GM12878 (cell line): ENCODE data around the gene FLT4. TPM values are rescaled to one million over a fixed set of nuclear protein-coding genes. Genes with fewer than 3 reads are reported as not detected.

Experiments
- ATAC-seq: fragments of 200-7000 bp; cut with Tn5 transposase; 3 replicates; pipeline ENCODE4 v1.9.1; 2020; ENCODE audit warnings: mild to moderate bottlenecking, moderate library complexity
- BruUV-seq: library from RNA; stranded (reverse); fragments of 400-500 nt; replicated peaks from 2 replicates; lab custom pipeline; 2021; lab: Mats Ljungman, UMichigan
- CTCF ChIA-PET: fragments of 300-600 bp; sonication (Branson Sonifier 250); formaldehyde crosslinking; extraction: SDS; loops from one replicate; lab custom pipeline; 2021; ENCODE audit warnings: inconsistent platforms; lab: Yijun Ruan, JAX
- POLR2A ChIA-PET: fragments of 350-600 bp; formaldehyde crosslinking; extraction: SDS; loops from one replicate; lab custom pipeline; 2021; ENCODE audit warnings: inconsistent platforms; lab: Charles Lee
- RAD21 ChIA-PET: fragments of 300-600 bp; sonication (Branson Sonifier 250); formaldehyde crosslinking; loops from one replicate; lab custom pipeline; 2023; ENCODE audit warnings: antibody characterized with exemption; ENCODE audit not compliant: unreplicated experiment; lab: Charles Lee
- SMC1A ChIA-PET: fragments of 300-600 bp; sonication (Branson Sonifier 250); formaldehyde crosslinking; loops from one replicate; lab custom pipeline; 2023; ENCODE audit not compliant: unreplicated experiment, uncharacterized antibody; lab: Charles Lee
- DNase-seq: peaks from one replicate; pipeline ENCODE4 v3.0.0-alpha.2; 2011; ENCODE audit warnings: low read depth, low spot score
- FAIRE-seq: peaks from 3 replicates; lab custom pipeline; 2011; peaks lifted over from hg19 to GRCh38; lab: Jason Lieb, UNC
- H2AFZ ChIP-seq: 2 replicates; pipeline ENCODE4 v1.6.0; 2011; ENCODE audit warnings: low read depth, low read length, control low read depth; ENCODE audit not compliant: control insufficient read depth
- H3K27ac ChIP-seq: 2 replicates; pipeline ENCODE4 v1.5.1; 2011; ENCODE audit warnings: control low read depth; ENCODE audit not compliant: control insufficient read depth, insufficient read depth
- H3K27me3 ChIP-seq, 2 experiments: replicated peaks in 1 of 2; 2 replicates each; pipeline versions ENCODE4 v1.6.0 to v1.6.1; 2011; ENCODE audit warnings: low read length in 1 of 2; ENCODE audit not compliant: control insufficient read depth in 2 of 2, insufficient read depth in 2 of 2
- H3K36me3 ChIP-seq, 2 experiments: 2 replicates each; pipeline ENCODE4 v1.5.1; 2011; ENCODE audit warnings: low read length in 1 of 2; ENCODE audit not compliant: control insufficient read depth in 2 of 2, insufficient read depth in 2 of 2
- H3K4me1 ChIP-seq: 2 replicates; pipeline ENCODE4 v1.6.1; 2011; ENCODE audit warnings: mild to moderate bottlenecking, low read length, moderate library complexity, mixed read lengths; ENCODE audit not compliant: control insufficient read depth, insufficient read depth
- H3K4me2 ChIP-seq: 2 replicates; pipeline ENCODE4 v1.6.0; 2011; ENCODE audit warnings: control low read depth; ENCODE audit not compliant: control insufficient read depth, insufficient read depth
- H3K4me3 ChIP-seq: fragments of 200-600 bp; sonication (generic); 2 replicates; pipeline ENCODE4 v1.5.1; 2016
- H3K79me2 ChIP-seq: 2 replicates; pipeline ENCODE4 v1.6.0; 2011; ENCODE audit warnings: low read length; ENCODE audit not compliant: control insufficient read depth, insufficient read depth
- H3K9ac ChIP-seq: 2 replicates; pipeline ENCODE4 v1.8.0; 2011; ENCODE audit warnings: low read length, control low read depth, mixed read lengths; ENCODE audit not compliant: control insufficient read depth, insufficient read depth
- H3K9me3 ChIP-seq: replicated peaks from 3 replicates; pipeline ENCODE4 v1.5.1; 2011; ENCODE audit warnings: mild to moderate bottlenecking, low read length; ENCODE audit not compliant: control insufficient read depth, insufficient read depth
- H4K20me1 ChIP-seq: 2 replicates; pipeline ENCODE4 v1.6.0; 2011; ENCODE audit not compliant: control insufficient read depth, insufficient read depth
- BRCA1 ChIP-seq: IDR thresholded peaks from 2 replicates; pipeline ENCODE4 v1.6.1; 2011; ENCODE audit warnings: low read depth, low read length, improper control_type of control experiment
- CBX3 ChIP-seq: fragments of 200-600 bp; sonication (generic); IDR thresholded peaks from 2 replicates; pipeline ENCODE4 v1.6.1; 2016; ENCODE audit warnings: low read depth, borderline replicate concordance
- CHD4 ChIP-seq: fragments of 200-600 bp; sonication (generic); IDR thresholded peaks from 2 replicates; pipeline ENCODE4 v1.6.1; 2016; ENCODE audit warnings: mild to moderate bottlenecking
- EGR1 ChIP-seq, 2 experiments: IDR thresholded peaks; 1 replicate in 1 of 2; 2 replicates in 1 of 2; pipeline ENCODE4 v1.6.1; 2011 to 2012; ENCODE audit warnings: low read depth in 2 of 2, low read length in 2 of 2, borderline replicate concordance in 1 of 2, mild to moderate bottlenecking in 1 of 2, moderate library complexity in 1 of 2
- IKZF2 ChIP-seq, 2 experiments: fragments of 450-650 bp; IDR thresholded peaks; 2 replicates each; pipeline ENCODE4 v1.6.1; 2017; ENCODE audit warnings: mild to moderate bottlenecking in 2 of 2, moderate library complexity in 2 of 2
- LARP7 ChIP-seq: fragments of 450-650 bp; IDR thresholded peaks from 2 replicates; pipeline ENCODE4 v1.6.1; 2017; ENCODE audit warnings: mild to moderate bottlenecking
- NFIC ChIP-seq: IDR thresholded peaks from 2 replicates; pipeline ENCODE4 v1.6.1; 2012; ENCODE audit warnings: low read depth, mild to moderate bottlenecking, inconsistent platforms, low read length, moderate library complexity
- SP1 ChIP-seq: IDR thresholded peaks from one replicate; pipeline ENCODE4 v1.6.1; 2011; ENCODE audit warnings: low read depth, low read length
- TARDBP ChIP-seq: IDR thresholded peaks from 2 replicates; pipeline ENCODE4 v1.6.1; 2016; ENCODE audit warnings: borderline replicate concordance
- ZNF207 ChIP-seq: fragments of 450-650 bp; IDR thresholded peaks from 2 replicates; pipeline ENCODE4 v1.6.1; 2014; ENCODE audit warnings: antibody characterized with exemption, mild to moderate bottlenecking, borderline replicate concordance
- WGBS: methylation state at CpG from one replicate; pipeline ENCODE4 v1.1.6; 2016; ENCODE audit warnings: low lambda C conversion rate; ENCODE audit not compliant: insufficient replicate concordance, insufficient coverage; ENCODE audit errors: missing lambda C conversion rate; 5-methylcytosine and 5-hydroxymethylcytosine counted together
- in situ Hi-C: fragments of 300-500 bp; cut with MboI; formaldehyde crosslinking; loops from 9 replicates; pipeline ENCODE4 v1.14.3; 2018; ENCODE audit warnings: mixed read lengths
- intact Hi-C: fragments of 100-400 bp; cut with micrococcal nuclease; formaldehyde crosslinking; loops from one replicate; pipeline ENCODE4 v1.14.2; 2022; ENCODE audit not compliant: unreplicated experiment
- polyA plus RNA-seq, 11 experiments: library from polyadenylated mRNA; depleted of rRNA in 4 of 11; unstranded in 6 of 11; stranded (reverse) in 5 of 11; fragments of >200 nt; fragmentation: Nextera tagmentation in 4 of 11; fragmentation: Illumina TruSeq in 1 of 11; extraction: Ambion mirVana in 4 of 11; extraction: Trizol in 1 of 11; gene quantifications; 1 replicate in 1 of 11; 2 replicates in 10 of 11; pipeline versions ENCODE4 v1.2.1 to v1.2.3, GENCODE V29; 2011 to 2016; ENCODE audit warnings: inconsistent platforms in 2 of 11, missing spikeins in 2 of 11, low read depth in 1 of 11
- total RNA-seq, 4 experiments: library from RNA; depleted of rRNA in 3 of 4; stranded (reverse); fragments of >200 nt in 3 of 4; fragmentation: Illumina TruSeq in 1 of 4; extraction: Trizol in 1 of 4; gene quantifications; 2 replicates each; pipeline versions ENCODE4 v1.2.1 to v1.2.3, GENCODE V29; 2013 to 2021
- TF ChIP-seq, protein P1 (sequence below): IDR thresholded peaks from 2 replicates; pipeline ENCODE4 v1.6.1; 2012; ENCODE audit warnings: low read length, inconsistent platforms
- TF ChIP-seq, protein P2 (sequence below): IDR thresholded peaks from 2 replicates; pipeline ENCODE4 v1.6.1; 2011; ENCODE audit warnings: mild to moderate bottlenecking, low read depth, low read length, moderate library complexity; ENCODE audit not compliant: insufficient replicate concordance

Gene FLT4
- total and polyA plus RNA-seq, 10 of the 15 experiments (the other 5 are each of a cell fraction or from before 2014, with no cell fraction given), result 0.18 TPM; not detected in 9

DNA sequence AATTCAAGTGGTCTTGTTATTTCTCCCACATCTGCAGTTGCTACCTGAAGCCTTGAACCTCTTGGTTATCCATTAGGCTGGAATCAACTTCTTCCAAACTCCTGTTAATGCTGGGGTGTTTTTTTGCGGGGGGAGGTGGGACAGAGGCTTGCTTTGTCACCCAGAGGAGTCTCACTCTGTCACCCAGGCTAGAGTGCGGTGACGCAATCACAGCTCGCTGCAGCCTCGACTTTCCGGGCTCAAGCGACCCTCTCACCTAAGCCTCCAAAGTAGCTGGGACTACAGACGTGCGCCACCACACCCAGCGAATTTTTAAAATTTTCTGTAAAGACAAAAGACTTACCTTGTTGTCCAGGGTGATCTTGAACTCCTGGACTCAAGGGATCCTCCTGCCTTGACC is 62.5 kb downstream of the FLT4 start:
- Histone ChIP-seq H3K36me3 (no peaks in the 10 kb centered on the region), H3K4me1 (no peaks in the 10 kb centered on the region), H3K27ac (no peak overlapping the region), H3K4me2 (no peak overlapping the region), H2AFZ (no peak overlapping the region), H3K79me2 (no peaks in the 10 kb centered on the region), H3K9ac (no peak overlapping the region), H3K27me3 (peaks cover 0 to 3% of the 10 kb centered on the region in 2 experiments; a peak in 1 of 4 replicates), H3K9me3 (no peaks in the 10 kb centered on the region), H4K20me1 (no peaks in the 10 kb centered on the region), H3K4me3 (no peak overlapping the region)
- SMC1A ChIA-PET, result no interaction called here
- DNase-seq (no peak), FAIRE-seq (no peak), ATAC-seq (no peak)
- intact Hi-C loops, result no loop called here
- RAD21 ChIA-PET, result no interaction called here
- POLR2A ChIA-PET, result no interaction called here
- WGBS, result 83% methylated on average over 10 of the region's 10 CpGs
- CTCF ChIA-PET, result no interaction called here
- no peak for TF ChIP-seq CHD4
- TF ChIP-seq NFIC, result no peak
- no peak for TF ChIP-seq ZNF207
- TF ChIP-seq BRCA1, result no peak
- TF ChIP-seq, protein P1, sequence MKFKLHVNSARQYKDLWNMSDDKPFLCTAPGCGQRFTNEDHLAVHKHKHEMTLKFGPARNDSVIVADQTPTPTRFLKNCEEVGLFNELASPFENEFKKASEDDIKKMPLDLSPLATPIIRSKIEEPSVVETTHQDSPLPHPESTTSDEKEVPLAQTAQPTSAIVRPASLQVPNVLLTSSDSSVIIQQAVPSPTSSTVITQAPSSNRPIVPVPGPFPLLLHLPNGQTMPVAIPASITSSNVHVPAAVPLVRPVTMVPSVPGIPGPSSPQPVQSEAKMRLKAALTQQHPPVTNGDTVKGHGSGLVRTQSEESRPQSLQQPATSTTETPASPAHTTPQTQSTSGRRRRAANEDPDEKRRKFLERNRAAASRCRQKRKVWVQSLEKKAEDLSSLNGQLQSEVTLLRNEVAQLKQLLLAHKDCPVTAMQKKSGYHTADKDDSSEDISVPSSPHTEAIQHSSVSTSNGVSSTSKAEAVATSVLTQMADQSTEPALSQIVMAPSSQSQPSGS, result no peak
- TF ChIP-seq SP1, result no peak
- no peak for TF ChIP-seq TARDBP
- no peak for TF ChIP-seq LARP7
- TF ChIP-seq IKZF2 (IDR thresholded peaks at IDR 0.05), result no peak
- TF ChIP-seq, protein P2, sequence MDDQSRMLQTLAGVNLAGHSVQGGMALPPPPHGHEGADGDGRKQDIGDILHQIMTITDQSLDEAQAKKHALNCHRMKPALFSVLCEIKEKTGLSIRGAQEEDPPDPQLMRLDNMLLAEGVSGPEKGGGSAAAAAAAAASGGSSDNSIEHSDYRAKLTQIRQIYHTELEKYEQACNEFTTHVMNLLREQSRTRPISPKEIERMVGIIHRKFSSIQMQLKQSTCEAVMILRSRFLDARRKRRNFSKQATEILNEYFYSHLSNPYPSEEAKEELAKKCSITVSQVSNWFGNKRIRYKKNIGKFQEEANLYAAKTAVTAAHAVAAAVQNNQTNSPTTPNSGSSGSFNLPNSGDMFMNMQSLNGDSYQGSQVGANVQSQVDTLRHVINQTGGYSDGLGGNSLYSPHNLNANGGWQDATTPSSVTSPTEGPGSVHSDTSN, result no peak
- TF ChIP-seq EGR1 (IDR thresholded peaks at IDR 0.05; ENCODE audit: borderline replicate concordance in 1 of 2, low read depth in 2 of 2, low read length in 2 of 2), result no peak
- TF ChIP-seq CBX3, result no peak
- in situ Hi-C loops, result no loop called here
- BruUV-seq, result no TSS peak
